Liver (tissue), 3 donors: ENCODE results near the gene ELOVL2.

Source experiments
- JUND ChIP-seq, 2 donors: IDR thresholded peaks; 2 replicates each; pipeline ENCODE4 v1.6.1; 2016; ENCODE audit warnings: antibody characterized with exemption in 2 of 2
- TAF1 ChIP-seq: conservative IDR thresholded peaks from 2 replicates; pipeline ENCODE4 v1.6.1; 2016; ENCODE audit warnings: antibody characterized with exemption, mild to moderate bottlenecking
- TF ChIP-seq, protein P1 (sequence below): fragments of 150-350 bp; IDR thresholded peaks from 2 replicates; pipeline ENCODE4 v1.5.1; 2017; ENCODE audit warnings: improper control_type of control experiment, low read depth, low read length; ENCODE audit not compliant: missing input control
- donor health status: healthy.
- donor health status: healthy.

GRCh38 chr6:11067348-11067747 lies 23.2 kb upstream of the ELOVL2 start:
- TF ChIP-seq TAF1 (peak; percentile 68), JUND (IDR thresholded peaks at IDR 0.05) (peak; percentile 80 to 86)
- TF ChIP-seq, protein P1, sequence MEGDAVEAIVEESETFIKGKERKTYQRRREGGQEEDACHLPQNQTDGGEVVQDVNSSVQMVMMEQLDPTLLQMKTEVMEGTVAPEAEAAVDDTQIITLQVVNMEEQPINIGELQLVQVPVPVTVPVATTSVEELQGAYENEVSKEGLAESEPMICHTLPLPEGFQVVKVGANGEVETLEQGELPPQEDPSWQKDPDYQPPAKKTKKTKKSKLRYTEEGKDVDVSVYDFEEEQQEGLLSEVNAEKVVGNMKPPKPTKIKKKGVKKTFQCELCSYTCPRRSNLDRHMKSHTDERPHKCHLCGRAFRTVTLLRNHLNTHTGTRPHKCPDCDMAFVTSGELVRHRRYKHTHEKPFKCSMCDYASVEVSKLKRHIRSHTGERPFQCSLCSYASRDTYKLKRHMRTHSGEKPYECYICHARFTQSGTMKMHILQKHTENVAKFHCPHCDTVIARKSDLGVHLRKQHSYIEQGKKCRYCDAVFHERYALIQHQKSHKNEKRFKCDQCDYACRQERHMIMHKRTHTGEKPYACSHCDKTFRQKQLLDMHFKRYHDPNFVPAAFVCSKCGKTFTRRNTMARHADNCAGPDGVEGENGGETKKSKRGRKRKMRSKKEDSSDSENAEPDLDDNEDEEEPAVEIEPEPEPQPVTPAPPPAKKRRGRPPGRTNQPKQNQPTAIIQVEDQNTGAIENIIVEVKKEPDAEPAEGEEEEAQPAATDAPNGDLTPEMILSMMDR: no peak
